Measurements from ENCODE around the gene ZNF23.

DNA sequence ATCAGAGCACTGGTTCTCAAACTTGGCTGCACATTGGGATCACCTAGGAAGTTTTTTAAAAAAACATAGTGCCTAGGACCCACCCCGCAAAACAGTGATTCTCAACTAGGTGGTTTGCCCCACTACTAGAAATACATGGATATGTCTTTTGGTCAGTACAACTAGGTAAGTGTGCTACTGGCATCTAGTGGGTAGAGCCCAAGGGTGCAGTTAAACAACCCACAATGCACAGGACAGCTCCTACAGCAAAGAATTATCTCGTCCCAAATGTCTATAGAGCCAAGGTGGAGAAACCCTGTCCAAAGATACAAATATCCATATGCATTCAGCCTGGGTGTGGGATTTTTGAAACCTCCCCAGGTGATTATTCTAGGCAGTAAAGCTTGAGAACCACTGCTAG lies 38.9 kb upstream of the ZNF23 start:
- TF ChIP-seq, protein P1, sequence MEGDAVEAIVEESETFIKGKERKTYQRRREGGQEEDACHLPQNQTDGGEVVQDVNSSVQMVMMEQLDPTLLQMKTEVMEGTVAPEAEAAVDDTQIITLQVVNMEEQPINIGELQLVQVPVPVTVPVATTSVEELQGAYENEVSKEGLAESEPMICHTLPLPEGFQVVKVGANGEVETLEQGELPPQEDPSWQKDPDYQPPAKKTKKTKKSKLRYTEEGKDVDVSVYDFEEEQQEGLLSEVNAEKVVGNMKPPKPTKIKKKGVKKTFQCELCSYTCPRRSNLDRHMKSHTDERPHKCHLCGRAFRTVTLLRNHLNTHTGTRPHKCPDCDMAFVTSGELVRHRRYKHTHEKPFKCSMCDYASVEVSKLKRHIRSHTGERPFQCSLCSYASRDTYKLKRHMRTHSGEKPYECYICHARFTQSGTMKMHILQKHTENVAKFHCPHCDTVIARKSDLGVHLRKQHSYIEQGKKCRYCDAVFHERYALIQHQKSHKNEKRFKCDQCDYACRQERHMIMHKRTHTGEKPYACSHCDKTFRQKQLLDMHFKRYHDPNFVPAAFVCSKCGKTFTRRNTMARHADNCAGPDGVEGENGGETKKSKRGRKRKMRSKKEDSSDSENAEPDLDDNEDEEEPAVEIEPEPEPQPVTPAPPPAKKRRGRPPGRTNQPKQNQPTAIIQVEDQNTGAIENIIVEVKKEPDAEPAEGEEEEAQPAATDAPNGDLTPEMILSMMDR (IDR thresholded peaks at IDR 0.05): no peak
- TF ChIP-seq POLR2A (IDR thresholded peaks at IDR 0.05): no peak
